Activated CD4-positive, alpha-beta T cell treated with anti-CD3 and anti-CD28 coated beads for 1 hour (primary cell): Measurements from ENCODE around the gene BRD3.

Source experiments
- DNase-seq: peaks from one replicate; pipeline ENCODE4 v3.0.0-alpha.2; 2020

BRD3 gene

GRCh38 chr9:134035041-134036039 is 32.5 kb downstream of the BRD3 start:
- no peak for DNase-seq

- no peak for DNase-seq
Measured at GRCh38 chr9:134034215-134035040, 33.4 kb downstream of the BRD3 start.

GRCh38 chr9:134033516-134034214 is 34.2 kb downstream of the BRD3 start:
- no peak for DNase-seq

GRCh38 chr9:134032456-134033222 is 35.2 kb downstream of the BRD3 start:
- DNase-seq = no peak

GRCh38 chr9:134031783-134032182 is 36.0 kb downstream of the BRD3 start:
- DNase-seq = no peak

GRCh38 chr9:134030821-134031470 is 36.9 kb downstream of the BRD3 start:
- no peak for DNase-seq

GRCh38 chr9:134029248-134030226 is 38.3 kb downstream of the BRD3 start:
- DNase-seq = no peak

GRCh38 chr9:134028575-134029247 is 39.1 kb downstream of the BRD3 start:
- DNase-seq = no peak

- DNase-seq = no peak
Measured at GRCh38 chr9:134028076-134028475, 39.8 kb downstream of the BRD3 start.

GRCh38 chr9:134027561-134027960 is 40.3 kb downstream of the BRD3 start:
- no peak for DNase-seq

- no peak for DNase-seq
Measured at GRCh38 chr9:134026981-134027380, 40.8 kb downstream of the BRD3 start.

GRCh38 chr9:134026581-134026980 is 41.2 kb downstream of the BRD3 start:
- no peak for DNase-seq

- DNase-seq = peak; percentile 27
Measured at GRCh38 chr9:134025606-134026541, 42.0 kb downstream of the BRD3 start.

GRCh38 chr9:134024828-134025605 is 42.8 kb downstream of the BRD3 start, which contains the start of gene BRD3OS:
Gene BRD3OS, plus strand, starts transcription at chr9:134025481. Its CDS starts 1,267 bp downstream, at chr9:134026748.
- DNase-seq = peak; percentile 86

GRCh38 chr9:134024214-134024792 is 43.5 kb downstream of the BRD3 start:
- DNase-seq = no peak

- DNase-seq = no peak
Measured at GRCh38 chr9:134014946-134015345, 52.9 kb downstream of the BRD3 start.

- DNase-seq = no peak
Measured at GRCh38 chr9:134011401-134011800, 56.4 kb downstream of the BRD3 start.
